Hair follicle dermal papilla cell (primary cell): ENCODE measurements around the gene SNU13. TPM values are rescaled to one million over a fixed set of nuclear protein-coding genes. Genes with fewer than 3 reads are reported as not detected.

Experiments
- small RNA-seq: library from RNA; depleted of rRNA; stranded (forward); fragments of <200 nt; gene quantifications from one replicate; pipeline ENCODE3, GENCODE V24; 2012
- total RNA-seq: library from RNA; depleted of rRNA; stranded (reverse); fragments of >200 nt; gene quantifications from 2 replicates; pipeline ENCODE4 v1.2.3, GENCODE V29; 2012

Gene SNU13
- total RNA-seq = 60.8 and 70.2 TPM in 2 replicates

GRCh38 chr22:41688365-41689211, at the start of gene SNU13:
Gene SNU13, minus strand, starts transcription at chr22:41688867. Its CDS starts 71 bp downstream, at chr22:41688796.

GRCh38 chr22:41699264-41700107, 10.8 kb upstream of the SNU13 start, which contains the start of gene MEI1:
Gene MEI1, plus strand, starts transcription at chr22:41699503. Its CDS starts 36 bp downstream, at chr22:41699539.

Small RNA genes lying within 50 kb of the gene (small RNA-seq; reads per million reads assigned to genes)
- not detected for gene HMGN2P10
- gene RF00019 = not detected
- 0.16 reads per million for gene RNU6-476P
- gene RNU6ATAC22P = not detected

Other genes starting within 250 kb of the SNU13 start
- 34.7 and 34.9 TPM in 2 replicates for gene TOB2, start 242.1 kb downstream of the SNU13 start, total RNA-seq
- gene PHF5A, start 220.2 kb downstream of the SNU13 start, total RNA-seq = 34.2 and 36.3 TPM in 2 replicates
- gene ACO2, start 219.8 kb downstream of the SNU13 start, total RNA-seq = 66.1 and 70.7 TPM in 2 replicates
- 33.6 and 42.0 TPM in 2 replicates for gene POLR3H, start 144.4 kb downstream of the SNU13 start, total RNA-seq
- gene CSDC2, start 127.9 kb downstream of the SNU13 start, total RNA-seq = 2.3 and 6.1 TPM in 2 replicates
- 22.4 and 27.6 TPM in 2 replicates for gene PMM1, start 99.0 kb downstream of the SNU13 start, total RNA-seq
- 19.0 and 21.3 TPM in 2 replicates for gene DESI1, start 67.8 kb downstream of the SNU13 start, total RNA-seq
- 197 and 227 TPM in 2 replicates for gene XRCC6, start 67.6 kb downstream of the SNU13 start, total RNA-seq
- gene MEI1, start 10.6 kb upstream of the SNU13 start, total RNA-seq = 0.32 and 0.73 TPM in 2 replicates
- 9.7 and 14.9 TPM in 2 replicates for gene CCDC134, start 111.8 kb upstream of the SNU13 start, total RNA-seq
- 98.8 and 109 TPM in 2 replicates for gene SREBF2, start 144.2 kb upstream of the SNU13 start, total RNA-seq
- gene SHISA8, start 226.2 kb upstream of the SNU13 start, total RNA-seq = not detected in 2 replicates
- 0.16 and 0.36 TPM in 2 replicates for gene TNFRSF13C, start 237.9 kb upstream of the SNU13 start, total RNA-seq